Stimulated activated CD4-positive, alpha-beta T cell treated with anti-CD3 and anti-CD28 coated beads, Interleukin-1b, Interleukin-23, amount 100 ng/mL, for 48 hours (primary cell): Measurements from ENCODE around the gene NMT1.

Source experiments
- DNase-seq: peaks from one replicate; pipeline ENCODE4 v3.0.0-alpha.2; 2020

Gene NMT1

DNA sequence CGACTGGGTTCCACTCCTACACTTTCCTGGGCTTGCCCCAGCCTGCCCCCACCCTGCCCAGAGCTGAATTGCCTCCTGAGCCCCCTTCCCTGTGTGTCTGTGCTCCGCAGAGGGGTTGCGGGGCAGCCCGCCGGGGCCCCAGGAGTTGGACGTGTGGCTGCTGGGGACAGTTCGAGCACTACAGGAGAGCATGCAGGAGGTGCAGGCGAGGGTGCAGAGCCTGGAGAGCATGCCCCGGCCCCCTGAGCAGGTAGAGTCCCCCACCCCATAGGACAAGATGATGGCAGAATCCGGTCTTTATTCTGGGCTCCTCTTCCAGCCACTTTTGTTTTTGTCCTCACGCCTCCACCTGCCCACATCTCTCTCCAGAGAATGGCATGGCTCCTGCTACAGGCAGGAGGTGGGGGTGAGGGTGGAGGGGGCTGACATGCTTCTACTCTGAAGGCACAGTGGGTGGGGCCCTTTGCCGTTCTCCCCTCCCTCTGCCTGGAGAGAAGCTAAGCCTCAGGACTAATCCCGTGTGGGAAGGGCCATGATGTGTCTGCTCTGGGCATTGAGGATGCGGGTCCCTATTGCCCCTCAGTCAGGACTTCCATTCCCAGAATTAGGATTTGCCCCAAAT, 77.9 kb downstream of the NMT1 start:
- DNase-seq: no peak

DNA sequence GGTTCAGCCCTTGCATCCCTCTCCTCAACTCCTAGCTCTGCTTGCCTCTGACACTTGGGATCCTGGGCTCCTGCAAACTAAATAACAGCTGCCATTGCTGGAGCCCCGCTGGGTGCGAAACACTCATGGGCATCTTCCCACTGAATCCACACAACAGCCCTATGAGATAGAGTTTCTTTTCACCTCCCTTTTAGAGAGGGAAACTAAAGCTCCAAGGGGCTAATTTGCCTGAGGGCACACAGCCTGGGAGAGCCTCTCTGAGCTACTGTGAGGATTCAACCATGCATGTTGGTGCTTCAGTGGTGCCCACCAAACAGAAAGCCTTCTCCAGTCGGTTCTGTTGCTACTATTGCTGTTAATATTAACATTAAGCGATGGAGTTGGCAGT, 78.4 kb downstream of the NMT1 start:
- DNase-seq: no peak

DNA sequence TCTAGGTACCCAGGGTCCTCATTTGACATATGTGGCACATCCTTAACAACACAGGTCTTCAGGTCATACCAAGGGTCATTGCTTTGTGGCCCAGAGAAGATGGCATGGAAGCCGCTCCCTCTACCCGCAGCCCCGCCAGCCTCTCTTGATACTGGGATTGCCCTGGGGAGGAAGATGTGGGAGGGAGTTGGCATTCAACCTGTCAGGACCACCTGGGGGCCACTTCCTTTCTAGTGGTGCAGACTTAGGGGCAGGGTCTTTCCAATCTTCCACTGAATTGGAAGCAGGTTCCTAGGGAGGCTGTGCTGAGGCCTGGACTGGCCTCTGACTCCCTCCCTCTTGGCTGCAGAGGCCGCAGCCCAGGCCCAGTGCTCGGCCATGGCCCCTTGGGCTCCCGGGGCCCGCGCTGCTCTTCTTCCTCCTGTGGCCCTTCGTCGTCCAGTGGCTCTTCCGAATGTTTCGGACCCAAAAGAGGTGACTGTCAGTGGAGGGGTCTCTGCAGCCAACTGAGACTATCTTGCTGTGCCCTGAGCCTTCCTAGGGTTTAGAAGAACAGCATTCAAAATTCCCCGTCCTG, 82.1 kb downstream of the NMT1 start:
- DNase-seq: no peak

- no peak for DNase-seq
Observed at GRCh38 chr17:45143767-45144198, 82.7 kb downstream of the NMT1 start.

DNA sequence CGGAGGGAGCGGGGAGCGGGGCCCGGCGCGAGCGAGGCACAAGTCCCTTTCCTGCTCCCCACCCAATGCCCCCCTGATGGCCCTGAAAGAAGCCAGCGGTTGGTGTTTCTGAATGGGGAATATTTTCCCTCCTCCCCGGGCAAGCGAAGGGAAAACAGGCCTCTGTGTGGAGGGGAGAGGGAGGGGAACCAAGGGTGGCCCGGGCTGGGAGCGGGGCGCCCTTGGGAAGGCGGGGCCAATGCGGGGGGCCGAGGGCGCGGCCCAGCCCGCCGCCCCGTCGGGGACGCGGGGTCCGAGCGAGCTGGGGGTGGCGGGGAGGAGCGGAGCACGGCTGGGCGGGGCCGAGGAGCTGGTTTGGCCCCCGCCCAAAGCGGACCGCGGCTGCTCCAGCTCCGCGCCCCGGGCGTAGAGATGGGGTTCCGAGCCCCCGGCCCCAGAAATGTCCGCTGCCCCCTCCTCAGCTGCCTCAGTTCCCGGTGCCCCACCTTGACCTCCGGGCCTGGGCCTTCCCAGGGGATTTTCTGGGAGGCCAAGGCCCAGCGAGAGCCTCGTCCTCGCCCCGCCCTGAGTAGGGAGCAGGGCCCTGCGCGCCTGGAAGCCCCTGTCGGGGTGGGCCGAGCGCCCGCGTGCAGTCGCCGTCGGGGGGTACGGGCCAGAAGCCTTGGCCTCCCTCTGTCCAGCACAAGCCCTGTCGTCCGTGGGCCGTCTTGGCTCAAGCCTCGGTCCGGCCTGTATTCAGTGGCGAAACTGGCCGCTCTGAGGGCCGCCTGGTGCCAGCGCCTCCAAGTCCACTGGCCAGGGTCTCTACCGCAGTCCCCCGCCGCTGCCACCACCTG, 83.3 kb downstream of the NMT1 start:
- DNase-seq: no peak

DNA sequence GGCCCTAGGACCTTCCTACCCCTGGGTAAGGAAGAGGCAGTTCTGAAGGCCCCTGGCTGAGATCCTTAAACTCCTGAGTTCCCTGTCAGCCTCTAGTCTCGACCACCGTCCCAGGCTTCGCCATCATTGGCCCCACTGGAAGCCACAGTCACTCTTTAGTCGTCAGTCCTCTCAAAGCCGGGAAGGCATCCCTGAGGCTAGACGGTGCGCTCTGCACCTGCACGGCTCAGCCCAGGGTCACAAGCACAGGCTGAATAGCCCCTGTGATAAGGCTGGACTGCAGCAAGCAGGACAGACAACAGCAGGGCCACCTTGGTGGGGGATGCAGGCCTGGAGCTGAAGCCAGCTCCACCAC, 83.9 kb downstream of the NMT1 start:
- DNase-seq: no peak

DNA sequence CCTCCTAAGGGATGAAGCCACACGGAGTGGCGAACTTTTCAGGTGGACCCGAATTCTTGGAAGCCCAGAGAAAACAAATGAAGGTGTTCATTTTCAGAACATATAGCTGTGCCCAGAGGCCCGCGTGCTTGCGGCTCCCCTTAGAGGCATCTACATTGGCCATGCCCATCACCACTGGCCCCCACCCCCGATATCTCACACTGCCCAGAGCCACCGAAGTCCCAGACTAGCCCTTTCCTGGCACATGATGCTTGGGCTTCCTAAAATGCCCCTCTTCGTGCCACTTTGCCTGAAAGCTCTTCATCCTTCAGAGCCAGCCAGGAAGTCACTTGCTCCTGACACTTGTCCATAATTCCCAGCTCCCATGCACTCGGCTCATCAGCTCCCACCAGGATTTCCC, 85.0 kb downstream of the NMT1 start:
- no peak for DNase-seq

DNA sequence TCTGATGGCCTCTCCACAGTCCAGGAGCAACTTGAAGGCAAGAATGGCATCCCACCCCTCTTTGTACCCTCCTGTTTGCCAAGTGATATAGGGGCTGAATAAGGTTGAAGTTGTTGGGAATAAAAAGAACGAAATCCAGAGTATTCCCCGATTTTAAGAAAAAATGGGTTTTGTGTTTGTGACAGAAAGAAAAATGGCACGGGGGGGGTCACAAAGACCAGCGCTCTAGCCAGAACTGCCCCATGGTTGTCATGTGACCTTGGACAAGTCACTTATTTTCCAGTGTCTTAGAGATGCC, 85.4 kb downstream of the NMT1 start:
- DNase-seq: no peak

DNA sequence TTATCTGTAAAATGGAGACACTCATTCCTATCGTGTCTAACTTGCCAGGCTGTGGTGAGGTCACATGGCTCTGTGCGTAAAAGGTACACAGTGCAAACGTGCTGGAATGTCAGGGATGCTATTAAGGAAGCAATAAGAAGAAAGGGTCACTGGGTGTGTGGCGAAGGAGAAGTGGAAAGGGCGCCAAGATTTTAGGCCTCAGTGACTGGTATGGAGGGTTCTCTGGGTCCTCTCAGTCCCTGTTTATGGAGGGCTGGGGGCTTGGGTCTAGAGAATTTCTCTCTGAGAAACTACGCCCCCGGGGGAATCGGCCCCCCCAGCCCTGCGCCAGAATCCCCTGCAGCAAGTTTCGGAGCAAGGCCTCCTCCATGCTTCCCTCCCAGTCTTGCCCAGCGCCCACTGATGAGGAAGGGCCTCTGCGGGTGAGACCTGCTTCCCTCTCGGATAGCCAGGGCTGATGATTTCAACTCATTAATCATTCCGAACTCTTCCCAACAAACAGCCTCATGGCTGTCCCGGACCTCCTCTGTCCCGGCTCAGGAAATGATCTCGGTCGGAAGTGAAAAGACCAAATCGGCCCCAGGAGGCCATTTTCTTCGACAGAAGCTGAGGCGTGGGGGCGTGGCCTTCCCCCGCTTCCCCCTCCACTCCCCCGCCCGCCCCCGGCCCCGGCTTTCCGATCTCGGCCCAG, 85.9 kb downstream of the NMT1 start:
- DNase-seq: no peak

GRCh38 chr17:45147581-45148182, 86.6 kb downstream of the NMT1 start:
- peak; percentile 84 for DNase-seq

DNA sequence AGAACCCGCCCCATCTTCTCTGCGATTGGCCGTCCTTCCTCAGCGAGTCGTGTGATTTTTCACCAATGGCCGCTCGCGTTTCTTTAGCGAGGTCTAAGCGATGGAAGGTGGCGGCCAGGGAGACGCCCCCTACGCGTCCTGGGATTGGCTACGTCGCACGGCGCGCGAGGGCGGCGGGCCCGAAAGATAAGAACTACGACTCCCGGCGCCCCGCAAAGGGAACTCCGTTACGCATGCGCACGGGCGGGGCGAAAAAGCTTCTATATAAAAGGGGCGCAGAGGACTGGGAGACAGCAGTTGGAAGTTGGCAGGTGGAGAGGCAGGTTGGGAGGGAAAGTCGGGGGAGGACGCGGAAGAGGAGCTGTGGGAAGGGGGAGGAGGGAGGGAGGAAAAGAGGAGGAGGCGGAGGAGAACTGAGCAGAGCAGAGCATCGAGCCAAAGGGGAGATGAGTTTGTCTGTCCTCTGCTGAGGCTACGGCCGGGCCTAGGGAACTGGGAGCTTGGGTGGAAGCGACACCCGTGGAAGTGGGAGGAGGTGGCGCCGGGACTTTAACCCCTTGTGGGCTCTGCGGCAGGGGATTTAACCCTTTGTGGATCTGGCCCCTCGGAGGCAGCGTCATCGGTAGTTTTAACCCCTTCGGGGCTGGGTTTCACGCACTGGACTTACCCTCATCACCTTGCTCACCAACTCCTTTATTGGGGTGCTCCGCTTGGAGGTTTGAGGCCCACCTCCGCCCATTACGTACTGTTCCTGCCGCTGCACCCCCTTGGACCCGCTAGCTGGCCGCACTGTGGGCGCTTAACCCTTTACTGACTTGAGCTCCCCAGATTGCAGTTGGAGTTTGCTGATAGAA, 87.3 kb downstream of the NMT1 start, which contains the start of gene HEXIM1:
Gene HEXIM1 (plus strand): TSS at position 293 of the 854 bp plus-strand sequence. CDS start 716 bp downstream, outside the sequence.
- DNase-seq: peak; percentile 99

DNA sequence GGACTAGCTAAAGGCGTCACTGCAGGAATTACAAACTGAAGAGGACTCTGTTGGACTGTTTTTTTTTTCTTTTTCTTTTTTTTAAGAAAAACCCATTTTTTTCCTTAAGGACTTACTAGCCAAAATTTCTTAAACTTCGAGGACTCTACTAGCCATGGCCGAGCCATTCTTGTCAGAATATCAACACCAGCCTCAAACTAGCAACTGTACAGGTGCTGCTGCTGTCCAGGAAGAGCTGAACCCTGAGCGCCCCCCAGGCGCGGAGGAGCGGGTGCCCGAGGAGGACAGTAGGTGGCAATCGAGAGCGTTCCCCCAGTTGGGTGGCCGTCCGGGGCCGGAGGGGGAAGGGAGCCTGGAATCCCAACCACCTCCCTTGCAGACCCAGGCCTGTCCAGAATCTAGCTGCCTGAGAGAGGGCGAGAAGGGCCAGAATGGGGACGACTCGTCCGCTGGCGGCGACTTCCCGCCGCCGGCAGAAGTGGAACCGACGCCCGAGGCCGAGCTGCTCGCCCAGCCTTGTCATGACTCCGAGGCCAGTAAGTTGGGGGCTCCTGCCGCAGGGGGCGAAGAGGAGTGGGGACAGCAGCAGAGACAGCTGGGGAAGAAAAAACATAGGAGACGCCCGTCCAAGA, 88.0 kb downstream of the NMT1 start:
- peak; percentile 72 for DNase-seq

DNA sequence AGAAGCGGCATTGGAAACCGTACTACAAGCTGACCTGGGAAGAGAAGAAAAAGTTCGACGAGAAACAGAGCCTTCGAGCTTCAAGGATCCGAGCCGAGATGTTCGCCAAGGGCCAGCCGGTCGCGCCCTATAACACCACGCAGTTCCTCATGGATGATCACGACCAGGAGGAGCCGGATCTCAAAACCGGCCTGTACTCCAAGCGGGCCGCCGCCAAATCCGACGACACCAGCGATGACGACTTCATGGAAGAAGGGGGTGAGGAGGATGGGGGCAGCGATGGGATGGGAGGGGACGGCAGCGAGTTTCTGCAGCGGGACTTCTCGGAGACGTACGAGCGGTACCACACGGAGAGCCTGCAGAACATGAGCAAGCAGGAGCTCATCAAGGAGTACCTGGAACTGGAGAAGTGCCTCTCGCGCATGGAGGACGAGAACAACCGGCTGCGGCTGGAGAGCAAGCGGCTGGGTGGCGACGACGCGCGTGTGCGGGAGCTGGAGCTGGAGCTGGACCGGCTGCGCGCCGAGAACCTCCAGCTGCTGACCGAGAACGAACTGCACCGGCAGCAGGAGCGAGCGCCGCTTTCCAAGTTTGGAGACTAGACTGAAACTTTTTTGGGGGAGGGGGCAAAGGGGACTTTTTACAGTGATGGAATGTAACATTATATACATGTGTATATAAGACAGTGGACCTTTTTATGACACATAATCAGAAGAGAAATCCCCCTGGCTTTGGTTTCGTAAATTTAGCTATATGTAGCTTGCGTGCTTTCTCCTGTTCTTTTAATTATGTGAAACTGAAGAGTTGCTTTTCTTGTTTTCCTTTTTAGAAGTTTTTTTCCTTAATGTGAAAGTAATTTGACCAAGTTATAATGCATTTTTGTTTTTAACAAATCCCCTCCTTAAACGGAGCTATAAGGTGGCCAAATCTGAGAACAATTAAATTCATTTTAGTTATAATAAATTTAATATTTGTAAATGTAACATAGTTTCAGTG, 88.8 kb downstream of the NMT1 start:
- DNase-seq: peak; percentile 41

DNA sequence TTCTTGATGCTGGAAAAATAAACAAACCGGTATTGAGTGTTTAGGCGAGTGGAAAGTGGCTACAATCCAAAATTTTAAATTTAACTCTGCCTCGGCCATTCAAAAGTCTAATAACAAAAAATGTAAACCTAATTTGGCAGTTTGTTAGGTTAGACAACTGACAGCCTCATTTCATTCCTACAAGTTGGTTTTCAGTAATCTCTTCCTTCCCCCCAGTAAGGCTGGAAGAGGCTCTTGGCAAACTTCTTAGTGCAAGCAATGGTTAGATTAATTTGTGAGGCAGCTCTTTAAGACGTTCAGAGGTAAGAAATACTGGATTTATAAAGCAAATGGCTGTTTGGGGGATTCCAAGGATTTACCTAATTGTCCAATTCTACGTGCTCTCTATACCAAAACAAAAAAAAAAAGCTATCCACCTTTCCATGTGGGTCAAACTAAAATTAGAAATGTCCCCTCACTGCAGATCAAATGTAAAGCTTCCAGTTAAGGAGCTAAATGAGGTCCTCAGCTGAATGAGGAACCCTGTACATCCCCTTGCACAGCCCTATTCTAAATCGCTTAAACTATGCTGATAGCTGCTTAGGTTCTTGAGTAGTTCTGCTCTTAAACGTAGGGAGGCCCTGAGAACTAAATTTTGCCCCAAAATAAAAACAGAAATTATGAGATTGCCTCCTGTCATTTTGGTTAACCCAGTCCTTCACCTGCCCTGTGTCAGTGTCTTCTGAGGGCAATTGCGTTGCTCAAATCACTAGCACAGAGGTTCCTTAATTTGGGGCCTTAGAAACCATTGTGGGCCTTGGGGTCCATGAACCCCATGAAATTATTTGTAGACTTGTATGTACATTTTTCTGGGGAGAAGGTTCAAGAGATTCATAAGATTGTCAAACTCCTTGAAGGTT, 90.0 kb downstream of the NMT1 start:
- no peak for DNase-seq

GRCh38 chr17:45155029-45155428, 93.9 kb downstream of the NMT1 start:
- no peak for DNase-seq

- DNase-seq: no peak
Observed at GRCh38 chr17:45155483-45155882, 94.4 kb downstream of the NMT1 start.

DNA sequence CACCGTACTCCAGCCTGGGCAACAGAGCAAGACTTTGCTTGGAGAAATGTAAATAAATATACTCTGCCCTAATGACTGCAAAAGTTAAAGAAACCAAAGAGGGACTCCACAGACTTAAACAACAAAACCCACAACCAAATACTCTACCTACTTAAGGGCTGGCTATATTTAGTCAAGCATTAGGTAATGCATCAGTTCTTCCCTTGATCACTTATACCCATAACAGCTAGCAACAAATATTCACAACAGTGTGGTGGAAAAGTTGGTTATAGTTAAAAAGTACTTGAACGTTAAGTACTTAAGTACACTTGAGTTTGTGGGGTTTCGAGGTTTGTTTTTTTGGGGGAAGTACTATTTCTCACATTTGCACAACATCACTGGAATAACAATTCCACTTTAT, 95.1 kb downstream of the NMT1 start:
- no peak for DNase-seq
